Trophoblast cell (in vitro differentiated cells and primary cell): ENCODE results near the gene MAGI2.
"Not testable (repeated sequence)": the region's sequence is repeated elsewhere in the genome, so short reads cannot be mapped to it uniquely, and the experiment has no call there.

Source experiments
- DNase-seq, 2 donors: peaks; one replicate each; pipeline ENCODE4 v3.0.0-alpha.2; 2016
- H2AFZ ChIP-seq: 2 replicates; pipeline ENCODE4 v1.6.1; 2013; ENCODE audit warnings: low read length, moderate library complexity, mild to moderate bottlenecking; ENCODE audit not compliant: insufficient read depth, poor library complexity
- H2AK5ac ChIP-seq: 2 replicates; pipeline ENCODE4 v1.6.1; 2013; ENCODE audit warnings: mild to moderate bottlenecking, low read length
- H2BK120ac ChIP-seq: 2 replicates; pipeline ENCODE4 v1.6.1; 2013; ENCODE audit warnings: low read length, mild to moderate bottlenecking, moderate library complexity; ENCODE audit not compliant: insufficient read depth, poor library complexity
- H2BK12ac ChIP-seq: 2 replicates; pipeline ENCODE4 v1.6.1; 2013; ENCODE audit warnings: mild to moderate bottlenecking, low read length, moderate library complexity
- H2BK5ac ChIP-seq: 2 replicates; pipeline ENCODE4 v1.6.1; 2013; ENCODE audit warnings: low read length, low read depth, moderate library complexity, mild to moderate bottlenecking; ENCODE audit not compliant: poor library complexity
- H3K14ac ChIP-seq: 2 replicates; pipeline ENCODE4 v1.6.1; 2013; ENCODE audit warnings: mild to moderate bottlenecking, low read length
- H3K18ac ChIP-seq: 2 replicates; pipeline ENCODE4 v1.6.1; 2013; ENCODE audit warnings: mild to moderate bottlenecking, low read length
- H3K23ac ChIP-seq: 2 replicates; pipeline ENCODE4 v1.6.1; 2013; ENCODE audit warnings: low read length
- H3K27ac ChIP-seq: 2 replicates; pipeline ENCODE4 v1.5.1; 2013; ENCODE audit warnings: low read depth, mild to moderate bottlenecking, inconsistent platforms, low read length, moderate library complexity
- H3K27me3 ChIP-seq: 2 replicates; pipeline ENCODE4 v1.6.1; 2013; ENCODE audit warnings: inconsistent platforms, mild to moderate bottlenecking, low read length, moderate library complexity; ENCODE audit not compliant: insufficient read depth
- H3K36me3 ChIP-seq, 2 experiments: 1 replicate in 1 of 2; 2 replicates in 1 of 2; pipeline ENCODE4 v1.6.1; 2013; ENCODE audit warnings: low read length in 2 of 2, mild to moderate bottlenecking in 2 of 2, moderate library complexity in 1 of 2; ENCODE audit not compliant: insufficient read depth in 2 of 2, control insufficient read depth in 1 of 2
- H3K4ac ChIP-seq: 2 replicates; pipeline ENCODE4 v1.6.1; 2013; ENCODE audit warnings: low read depth, mild to moderate bottlenecking, low read length, moderate library complexity
- H3K4me1 ChIP-seq, 2 experiments: 1 replicate in 1 of 2; 2 replicates in 1 of 2; pipeline ENCODE4 v1.6.1; 2013; ENCODE audit warnings: low read length in 2 of 2, mild to moderate bottlenecking in 2 of 2, moderate library complexity in 1 of 2; ENCODE audit not compliant: insufficient read depth in 2 of 2, control insufficient read depth in 1 of 2
- H3K4me2 ChIP-seq: 2 replicates; pipeline ENCODE4 v1.6.1; 2013; ENCODE audit warnings: inconsistent platforms, mild to moderate bottlenecking, low read length, moderate library complexity
- H3K4me3 ChIP-seq: 2 replicates; pipeline ENCODE4 v1.5.1; 2013; ENCODE audit warnings: mild to moderate bottlenecking, low read depth, low read length, inconsistent platforms
- H3K79me1 ChIP-seq: one replicate; pipeline ENCODE4 v1.6.1; 2013; ENCODE audit warnings: low read length
- H3K79me2 ChIP-seq: 2 replicates; pipeline ENCODE4 v1.6.1; 2013; ENCODE audit warnings: low read length, mild to moderate bottlenecking; ENCODE audit not compliant: control insufficient read depth, insufficient read depth, poor library complexity
- H3K9ac ChIP-seq: 2 replicates; pipeline ENCODE4 v1.6.1; 2013; ENCODE audit warnings: mild to moderate bottlenecking, low read length
- H3K9me3 ChIP-seq: 2 replicates; pipeline ENCODE4 v1.6.1; 2013; ENCODE audit warnings: low read depth, mild to moderate bottlenecking, control low read depth, inconsistent platforms, low read length; ENCODE audit not compliant: insufficient read depth
- H4K12ac ChIP-seq: 2 replicates; pipeline ENCODE4 v1.6.1; 2013; ENCODE audit warnings: low read depth, mild to moderate bottlenecking, low read length, moderate library complexity
- H4K8ac ChIP-seq: 2 replicates; pipeline ENCODE4 v1.6.1; 2013; ENCODE audit warnings: low read depth, mild to moderate bottlenecking, low read length, moderate library complexity
- H4K91ac ChIP-seq: one replicate; pipeline ENCODE4 v1.6.1; 2013; ENCODE audit warnings: low read depth, mild to moderate bottlenecking, low read length, moderate library complexity
- WGBS: extraction: QIAGEN DNeasy Blood & Tissue Kit; methylation state at CpG from one replicate; pipeline ENCODE4 v1.1.7; 2013; ENCODE audit warnings: missing lambda C conversion rate; ENCODE audit not compliant: insufficient read length, insufficient coverage; ENCODE audit errors: extremely low coverage; 5-methylcytosine and 5-hydroxymethylcytosine counted together

MAGI2 gene

GRCh38 chr7:79035858-79036257 lies 417.6 kb downstream of the MAGI2 start:
- H3K4me3 ChIP-seq, result no peak overlapping the region
- no peak overlapping the region for H3K4me2 ChIP-seq
- H3K14ac ChIP-seq, result no peak overlapping the region
- no peak overlapping the region for H3K23ac ChIP-seq
- DNase-seq, result no peak
- no peaks in the 10 kb centered on the region for H3K79me1 ChIP-seq
- no peak overlapping the region for H2AK5ac ChIP-seq
- no peak overlapping the region for H3K27ac ChIP-seq
- H4K91ac ChIP-seq, result no peak overlapping the region
- H3K27me3 ChIP-seq, result no peaks in the 10 kb centered on the region
- H4K8ac ChIP-seq, result no peak overlapping the region
- no peak overlapping the region for H2BK12ac ChIP-seq
- no peaks in the 10 kb centered on the region for H3K4me1 ChIP-seq
- no CpG with 5 or more reads among the region's 3 CpGs for WGBS
- no peak overlapping the region for H3K18ac ChIP-seq
- no peak overlapping the region for H2BK5ac ChIP-seq
- H3K79me2 ChIP-seq, result no peaks in the 10 kb centered on the region
- H3K9ac ChIP-seq, result no peak overlapping the region
- no peak overlapping the region for H2BK120ac ChIP-seq
- no peak overlapping the region for H3K4ac ChIP-seq
- no peaks in the 10 kb centered on the region for H3K36me3 ChIP-seq
- H3K9me3 ChIP-seq, result no peaks in the 10 kb centered on the region
- no peak overlapping the region for H4K12ac ChIP-seq
- no peak overlapping the region for H2AFZ ChIP-seq

DNA sequence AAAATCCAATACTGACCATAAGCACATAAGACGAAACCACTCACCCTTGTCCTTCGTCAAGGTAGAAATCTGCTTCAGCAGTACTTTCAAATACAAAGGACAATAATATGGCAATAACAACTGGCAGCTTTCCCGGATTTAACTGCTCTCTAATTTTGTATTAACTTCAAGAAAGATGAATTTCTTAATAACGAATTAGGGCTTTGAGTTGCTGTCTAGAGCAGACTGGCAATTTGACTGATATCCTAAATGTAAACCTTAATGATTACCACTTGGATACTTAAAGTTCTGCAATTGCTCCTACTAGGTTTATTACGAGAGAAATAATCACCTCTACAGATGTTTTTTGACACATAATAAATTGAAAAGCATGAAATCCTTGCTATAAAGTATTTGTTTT lies 418.7 kb downstream of the MAGI2 start:
- Histone ChIP-seq H3K4me1 (no peaks in the 10 kb centered on the region), H3K27ac (no peak overlapping the region), H3K36me3 (no peaks in the 10 kb centered on the region), H3K23ac (no peak overlapping the region), H4K91ac (no peak overlapping the region), H3K9me3 (no peaks in the 10 kb centered on the region), H4K8ac (no peak overlapping the region), H2AK5ac (no peak overlapping the region), H3K18ac (no peak overlapping the region), H2BK12ac (no peak overlapping the region), H3K27me3 (no peaks in the 10 kb centered on the region), H2BK5ac (no peak overlapping the region), H2BK120ac (no peak overlapping the region), H3K4me2 (no peak overlapping the region), H3K14ac (no peak overlapping the region), H3K4me3 (no peak overlapping the region), H4K12ac (no peak overlapping the region), H3K4ac (no peak overlapping the region), H2AFZ (no peak overlapping the region), H3K79me1 (no peaks in the 10 kb centered on the region), H3K79me2 (no peaks in the 10 kb centered on the region), H3K9ac (no peak overlapping the region)
- no CpG with 5 or more reads among the region's 5 CpGs for WGBS
- DNase-seq, result no peak

DNA sequence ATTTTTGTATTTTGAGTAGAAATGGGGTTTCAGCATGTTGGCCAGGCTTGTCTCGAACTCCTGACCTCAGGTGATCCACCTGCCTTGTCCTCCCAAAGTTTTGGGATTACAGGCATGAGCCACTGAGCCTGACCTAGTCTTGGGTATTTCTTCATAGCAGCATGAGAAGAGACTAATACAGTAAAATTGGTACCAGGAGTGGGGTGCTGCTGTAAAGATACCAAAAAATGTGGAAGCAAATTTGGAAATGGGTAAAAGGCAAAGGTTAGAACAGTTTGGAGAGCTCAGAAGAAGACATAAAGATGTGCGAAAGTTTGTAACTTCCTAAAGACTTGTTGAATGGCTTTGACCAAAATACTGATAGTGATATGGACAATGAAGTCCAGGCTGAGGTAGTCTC lies 433.8 kb downstream of the MAGI2 start:
- not testable (repeated sequence) for H3K36me3 ChIP-seq

GRCh38 chr7:79011921-79012320 lies 441.5 kb downstream of the MAGI2 start:
- no peak overlapping the region for H3K9ac ChIP-seq
- H3K4ac ChIP-seq, result no peak overlapping the region
- no peak overlapping the region for H3K4me3 ChIP-seq
- WGBS, result no CpG with 5 or more reads among the region's 2 CpGs
- no peaks in the 10 kb centered on the region for H3K4me1 ChIP-seq
- no peaks in the 10 kb centered on the region for H3K79me2 ChIP-seq
- no peaks in the 10 kb centered on the region for H3K27me3 ChIP-seq
- no peaks in the 10 kb centered on the region for H3K36me3 ChIP-seq
- no peak overlapping the region for H3K14ac ChIP-seq
- peaks cover 2% of the 10 kb centered on the region for H3K9me3 ChIP-seq
- H4K8ac ChIP-seq, result no peak overlapping the region
- no peak overlapping the region for H2AFZ ChIP-seq
- no peak for DNase-seq
- no peak overlapping the region for H2BK12ac ChIP-seq
- H4K91ac ChIP-seq, result no peak overlapping the region
- H3K23ac ChIP-seq, result no peak overlapping the region
- no peak overlapping the region for H2AK5ac ChIP-seq
- H2BK5ac ChIP-seq, result no peak overlapping the region
- no peak overlapping the region for H2BK120ac ChIP-seq
- H3K4me2 ChIP-seq, result no peak overlapping the region
- H4K12ac ChIP-seq, result no peak overlapping the region
- no peaks in the 10 kb centered on the region for H3K79me1 ChIP-seq
- H3K18ac ChIP-seq, result no peak overlapping the region
- H3K27ac ChIP-seq, result no peak overlapping the region

More for the DNA sequence above, 433.8 kb downstream of the MAGI2 start:
- not testable (repeated sequence) for H2BK12ac ChIP-seq, H2AFZ ChIP-seq, H3K9me3 ChIP-seq, H4K12ac ChIP-seq, H3K27me3 ChIP-seq, H3K4me3 ChIP-seq, DNase-seq, H3K79me1 ChIP-seq, H2BK120ac ChIP-seq, H3K27ac ChIP-seq, H3K79me2 ChIP-seq, H3K4me2 ChIP-seq, H3K4me1 ChIP-seq, H3K14ac ChIP-seq, H3K4ac ChIP-seq, H2AK5ac ChIP-seq, H4K91ac ChIP-seq, H3K23ac ChIP-seq, H4K8ac ChIP-seq, H3K9ac ChIP-seq, H2BK5ac ChIP-seq, H3K18ac ChIP-seq
- no CpG with 5 or more reads among the region's 2 CpGs for WGBS
